HG03066 (cell line): ENCODE measurements around the gene GASK1A.
"Not testable (repeated sequence)": the region's sequence is repeated elsewhere in the genome, so short reads cannot be mapped to it uniquely, and the experiment has no call there.

ENCODE experiments used
- ATAC-seq: cut with Tn5 transposase; IDR thresholded peaks from one replicate; pipeline ENCODE4 v1.9.1; 2021; ENCODE audit warnings: low read depth; ENCODE audit not compliant: unreplicated experiment

The GASK1A gene

GRCh38 chr3:43055806-43056770 lies 77.0 kb downstream of the GASK1A start:
- ATAC-seq: no peak

GRCh38 chr3:43059456-43059855 lies 80.3 kb downstream of the GASK1A start:
- no peak for ATAC-seq

- ATAC-seq: no peak
These were observed 82.2 kb downstream of the GASK1A start for GRCh38 chr3:43061101-43061895.

GRCh38 chr3:43062040-43062563 lies 83.0 kb downstream of the GASK1A start:
- ATAC-seq: no peak

GRCh38 chr3:43062564-43063040 lies 83.5 kb downstream of the GASK1A start:
- ATAC-seq: no peak

- ATAC-seq: no peak
These were observed 84.0 kb downstream of the GASK1A start for GRCh38 chr3:43063114-43063513.

- ATAC-seq: not testable (repeated sequence)
These were observed 91.6 kb downstream of the GASK1A start for GRCh38 chr3:43070670-43071069.

- no peak for ATAC-seq
These were observed 92.3 kb downstream of the GASK1A start for GRCh38 chr3:43071313-43071893.

GRCh38 chr3:43072361-43072760 lies 93.2 kb downstream of the GASK1A start:
- ATAC-seq: no peak

GRCh38 chr3:43073116-43073835 lies 94.2 kb downstream of the GASK1A start:
- no peak for ATAC-seq

GRCh38 chr3:43073836-43074220 lies 94.7 kb downstream of the GASK1A start:
- ATAC-seq: no peak

GRCh38 chr3:43074482-43074881 lies 95.4 kb downstream of the GASK1A start:
- ATAC-seq: no peak

GRCh38 chr3:43074901-43075689 lies 96.0 kb downstream of the GASK1A start:
- no peak for ATAC-seq

- ATAC-seq: no peak
These were observed 97.0 kb downstream of the GASK1A start for GRCh38 chr3:43075904-43076661.

- no peak for ATAC-seq
These were observed 97.7 kb downstream of the GASK1A start for GRCh38 chr3:43076857-43077256.

GRCh38 chr3:43077261-43077660 lies 98.2 kb downstream of the GASK1A start:
- ATAC-seq: no peak

- no peak for ATAC-seq
These were observed 98.6 kb downstream of the GASK1A start for GRCh38 chr3:43077707-43078106.

- no peak for ATAC-seq
These were observed 100.6 kb downstream of the GASK1A start for GRCh38 chr3:43079536-43080332.
